Measurements from ENCODE around the gene SYT8.

- TF ChIP-seq EZH2 (IDR thresholded peaks at IDR 0.05), result no peak
- no peak for TF ChIP-seq CTCF (IDR thresholded peaks at IDR 0.05)
These were observed 29.3 kb upstream of the SYT8 start for GRCh38 chr11:1805525-1805924.

All from neural progenitor cell (in vitro differentiated cells).